GM21390 (cell line): ENCODE data around the gene CNGA3.
"Not testable (repeated sequence)": the region's sequence is repeated elsewhere in the genome, so short reads cannot be mapped to it uniquely, and the experiment has no call there.

Experiments
- ATAC-seq: cut with Tn5 transposase; IDR thresholded peaks from one replicate; pipeline ENCODE4 v1.9.1; 2021; ENCODE audit not compliant: unreplicated experiment

CNGA3 gene

GRCh38 chr2:98346311-98347236, at the start of gene CNGA3:
CNGA3 (plus strand) TSS chr2:98346456; CDS start chr2:98369976, 23,520 bp downstream.
- no peak for ATAC-seq

- ATAC-seq, result no peak
These were observed 48.2 kb upstream of the CNGA3 start for GRCh38 chr2:98297817-98298682.

GRCh38 chr2:98298683-98299164, 47.5 kb upstream of the CNGA3 start:
- no peak for ATAC-seq

- ATAC-seq, result no peak
These were observed 46.9 kb upstream of the CNGA3 start for GRCh38 chr2:98299211-98299905.

GRCh38 chr2:98300141-98300874, 45.9 kb upstream of the CNGA3 start:
- no peak for ATAC-seq

- no peak for ATAC-seq
These were observed 44.8 kb upstream of the CNGA3 start for GRCh38 chr2:98301469-98301868.

GRCh38 chr2:98307131-98307696, 39.0 kb upstream of the CNGA3 start:
- not testable (repeated sequence) for ATAC-seq

- no peak for ATAC-seq
These were observed 38.2 kb upstream of the CNGA3 start for GRCh38 chr2:98308068-98308467.

- ATAC-seq, result no peak
These were observed 37.7 kb upstream of the CNGA3 start for GRCh38 chr2:98308532-98308931.

- no peak for ATAC-seq
These were observed 36.7 kb upstream of the CNGA3 start for GRCh38 chr2:98309580-98309979.

- no peak for ATAC-seq
These were observed 36.2 kb upstream of the CNGA3 start for GRCh38 chr2:98310010-98310409.

- ATAC-seq, result no peak
These were observed 35.2 kb upstream of the CNGA3 start for GRCh38 chr2:98311090-98311489.

GRCh38 chr2:98311771-98312545, 34.3 kb upstream of the CNGA3 start:
- no peak for ATAC-seq

- no peak for ATAC-seq
These were observed 32.6 kb upstream of the CNGA3 start for GRCh38 chr2:98313492-98314250.

GRCh38 chr2:98314251-98314650, 32.0 kb upstream of the CNGA3 start:
- ATAC-seq, result no peak

- ATAC-seq, result no peak
These were observed 30.3 kb upstream of the CNGA3 start for GRCh38 chr2:98315957-98316356.

- ATAC-seq, result no peak
These were observed 29.0 kb upstream of the CNGA3 start for GRCh38 chr2:98317214-98317613.

GRCh38 chr2:98320171-98320570, 26.1 kb upstream of the CNGA3 start:
- ATAC-seq, result not testable (repeated sequence)
